ENCODE data around the gene NLRC5.

DNA sequence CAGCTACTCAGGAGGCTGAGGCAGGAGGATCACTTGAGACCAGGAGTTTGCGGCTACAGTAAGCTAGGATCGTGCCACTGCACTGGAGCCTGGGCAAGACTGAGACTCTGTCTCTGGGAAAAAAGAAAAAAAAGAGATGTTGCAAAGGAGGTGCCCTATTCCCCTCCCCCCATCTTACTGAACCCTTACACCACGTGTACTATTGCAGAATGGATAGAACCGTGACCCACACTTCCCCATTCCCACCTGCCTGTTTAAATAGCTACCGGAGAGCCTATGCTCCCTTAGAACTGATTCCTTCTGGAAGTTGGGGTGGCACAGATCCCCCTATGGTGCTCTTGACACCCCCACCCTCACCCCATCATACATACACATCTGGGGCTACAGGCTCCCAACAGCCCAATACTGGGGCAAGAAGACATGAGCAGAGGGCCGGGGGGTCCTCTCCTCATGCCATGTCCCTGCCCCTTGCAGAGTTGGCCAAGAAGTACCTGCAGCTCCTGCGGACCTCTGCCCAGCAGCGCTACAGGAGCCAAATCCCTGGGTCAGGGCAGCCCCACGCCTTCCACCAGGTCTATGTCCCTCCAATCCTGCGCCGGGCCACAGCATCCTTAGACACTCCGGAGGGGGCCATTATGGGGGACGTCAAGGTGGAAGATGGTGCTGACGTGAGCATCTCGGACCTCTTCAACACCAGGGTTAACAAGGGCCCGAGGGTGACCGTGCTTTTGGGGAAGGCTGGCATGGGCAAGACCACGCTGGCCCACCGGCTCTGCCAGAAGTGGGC, 35.7 kb downstream of the NLRC5 start:
- no peak for TF ChIP-seq EZH2 (IDR thresholded peaks at IDR 0.05; ENCODE audit: borderline replicate concordance, low read length)
- TF ChIP-seq, protein P1, sequence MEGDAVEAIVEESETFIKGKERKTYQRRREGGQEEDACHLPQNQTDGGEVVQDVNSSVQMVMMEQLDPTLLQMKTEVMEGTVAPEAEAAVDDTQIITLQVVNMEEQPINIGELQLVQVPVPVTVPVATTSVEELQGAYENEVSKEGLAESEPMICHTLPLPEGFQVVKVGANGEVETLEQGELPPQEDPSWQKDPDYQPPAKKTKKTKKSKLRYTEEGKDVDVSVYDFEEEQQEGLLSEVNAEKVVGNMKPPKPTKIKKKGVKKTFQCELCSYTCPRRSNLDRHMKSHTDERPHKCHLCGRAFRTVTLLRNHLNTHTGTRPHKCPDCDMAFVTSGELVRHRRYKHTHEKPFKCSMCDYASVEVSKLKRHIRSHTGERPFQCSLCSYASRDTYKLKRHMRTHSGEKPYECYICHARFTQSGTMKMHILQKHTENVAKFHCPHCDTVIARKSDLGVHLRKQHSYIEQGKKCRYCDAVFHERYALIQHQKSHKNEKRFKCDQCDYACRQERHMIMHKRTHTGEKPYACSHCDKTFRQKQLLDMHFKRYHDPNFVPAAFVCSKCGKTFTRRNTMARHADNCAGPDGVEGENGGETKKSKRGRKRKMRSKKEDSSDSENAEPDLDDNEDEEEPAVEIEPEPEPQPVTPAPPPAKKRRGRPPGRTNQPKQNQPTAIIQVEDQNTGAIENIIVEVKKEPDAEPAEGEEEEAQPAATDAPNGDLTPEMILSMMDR (IDR thresholded peaks at IDR 0.05; ENCODE audit: low read length) = no peak

All from OCI-LY1 (cell line).